ENCODE measurements around the gene PCDHA8.
"Not testable (repeated sequence)": the region's sequence is repeated elsewhere in the genome, so short reads cannot be mapped to it uniquely, and the experiment has no call there.

Gene PCDHA8

DNA sequence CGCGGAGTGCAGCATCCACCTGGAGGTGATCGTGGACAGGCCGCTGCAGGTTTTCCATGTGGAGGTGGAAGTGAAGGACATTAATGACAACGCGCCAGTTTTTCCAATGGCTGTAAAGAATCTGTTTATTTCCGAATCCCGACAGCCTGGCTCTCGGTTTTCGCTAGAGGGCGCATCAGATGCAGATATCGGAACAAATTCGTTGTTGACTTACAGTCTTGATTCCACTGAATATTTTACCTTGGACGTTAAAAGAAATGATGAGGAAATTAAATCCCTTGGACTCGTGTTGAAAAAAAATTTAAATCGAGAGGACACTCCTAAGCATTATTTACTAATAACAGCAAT lies 39.5 kb upstream of the PCDHA8 start:
- TF ChIP-seq ISL1 (CRISPR knock-in tag; IDR thresholded peaks at IDR 0.05): no peak
- TF ChIP-seq ZFP30 (CRISPR knock-in tag; IDR thresholded peaks at IDR 0.05): no peak
- no peak for TF ChIP-seq ZNF70 (CRISPR knock-in tag; IDR thresholded peaks at IDR 0.05)
- no peak for TF ChIP-seq TSHZ2 (CRISPR knock-in tag; IDR thresholded peaks at IDR 0.05)
- TF ChIP-seq ZFP3 (CRISPR knock-in tag; IDR thresholded peaks at IDR 0.05): no peak
- no peak for TF ChIP-seq CSDC2 (CRISPR knock-in tag; IDR thresholded peaks at IDR 0.05)
- no peak for TF ChIP-seq ESRRG (CRISPR knock-in tag; IDR thresholded peaks at IDR 0.05)
- no peak for TF ChIP-seq TCF4 (CRISPR knock-in tag; IDR thresholded peaks at IDR 0.05; ENCODE audit: borderline replicate concordance)
- no peak for TF ChIP-seq PPARA (CRISPR knock-in tag; IDR thresholded peaks at IDR 0.05; ENCODE audit: borderline replicate concordance)
- ATAC-seq: no peak

DNA sequence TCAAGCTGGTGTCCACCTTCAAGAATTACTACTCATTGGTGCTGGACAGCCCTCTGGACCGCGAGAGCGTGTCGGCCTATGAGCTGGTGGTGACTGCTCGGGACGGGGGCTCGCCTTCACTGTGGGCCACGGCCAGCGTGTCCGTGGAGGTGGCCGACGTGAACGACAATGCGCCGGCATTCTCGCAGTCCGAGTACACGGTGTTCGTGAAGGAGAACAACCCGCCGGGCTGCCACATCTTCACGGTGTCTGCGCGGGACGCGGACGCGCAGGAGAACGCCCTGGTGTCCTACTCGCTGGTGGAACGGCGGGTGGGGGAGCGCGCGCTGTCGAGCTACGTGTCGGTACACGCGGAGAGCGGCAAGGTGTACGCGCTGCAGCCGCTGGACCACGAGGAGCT lies 38.6 kb upstream of the PCDHA8 start:
- ATAC-seq: not testable (repeated sequence)

DNA sequence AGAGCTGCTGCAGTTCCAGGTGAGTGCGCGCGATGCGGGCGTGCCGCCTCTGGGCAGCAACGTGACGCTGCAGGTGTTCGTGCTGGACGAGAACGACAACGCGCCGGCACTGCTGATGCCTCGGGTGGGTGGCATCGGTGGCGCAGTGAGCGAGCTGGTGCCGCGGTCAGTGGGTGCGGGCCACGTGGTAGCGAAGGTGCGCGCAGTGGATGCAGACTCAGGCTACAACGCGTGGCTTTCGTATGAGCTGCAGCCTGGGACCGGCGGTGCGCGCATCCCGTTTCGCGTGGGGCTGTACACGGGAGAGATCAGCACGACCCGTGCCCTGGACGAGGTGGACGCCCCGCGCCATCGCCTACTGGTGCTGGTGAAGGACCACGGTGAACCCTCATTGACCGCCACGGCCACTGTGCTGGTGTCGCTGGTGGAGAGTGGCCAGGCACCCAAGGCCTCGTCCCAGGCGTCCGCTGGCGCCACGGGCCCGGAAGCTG lies 38.2 kb upstream of the PCDHA8 start:
- TF ChIP-seq ZNF8 (CRISPR knock-in tag; IDR thresholded peaks at IDR 0.05): no peak
- TF ChIP-seq ZC3H10 (CRISPR knock-in tag; IDR thresholded peaks at IDR 0.05): no peak
- TF ChIP-seq PPARA (CRISPR knock-in tag; IDR thresholded peaks at IDR 0.05; ENCODE audit: borderline replicate concordance): no peak
- TF ChIP-seq BACH2 (CRISPR knock-in tag; IDR thresholded peaks at IDR 0.05; ENCODE audit: borderline replicate concordance): no peak
- TF ChIP-seq, protein P1, sequence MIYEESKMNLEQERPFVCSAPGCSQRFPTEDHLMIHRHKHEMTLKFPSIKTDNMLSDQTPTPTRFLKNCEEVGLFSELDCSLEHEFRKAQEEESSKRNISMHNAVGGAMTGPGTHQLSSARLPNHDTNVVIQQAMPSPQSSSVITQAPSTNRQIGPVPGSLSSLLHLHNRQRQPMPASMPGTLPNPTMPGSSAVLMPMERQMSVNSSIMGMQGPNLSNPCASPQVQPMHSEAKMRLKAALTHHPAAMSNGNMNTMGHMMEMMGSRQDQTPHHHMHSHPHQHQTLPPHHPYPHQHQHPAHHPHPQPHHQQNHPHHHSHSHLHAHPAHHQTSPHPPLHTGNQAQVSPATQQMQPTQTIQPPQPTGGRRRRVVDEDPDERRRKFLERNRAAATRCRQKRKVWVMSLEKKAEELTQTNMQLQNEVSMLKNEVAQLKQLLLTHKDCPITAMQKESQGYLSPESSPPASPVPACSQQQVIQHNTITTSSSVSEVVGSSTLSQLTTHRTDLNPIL (CRISPR knock-in tag; IDR thresholded peaks at IDR 0.05; ENCODE audit: low read depth): no peak
- TF ChIP-seq GLIS3 (CRISPR knock-in tag; IDR thresholded peaks at IDR 0.05): no peak
- TF ChIP-seq RARB (CRISPR knock-in tag; IDR thresholded peaks at IDR 0.05): no peak
- TF ChIP-seq TCF4 (CRISPR knock-in tag; IDR thresholded peaks at IDR 0.05; ENCODE audit: borderline replicate concordance): no peak
- no peak for TF ChIP-seq ARNTL (CRISPR knock-in tag; IDR thresholded peaks at IDR 0.05; ENCODE audit: borderline replicate concordance, low read depth)
- TF ChIP-seq ESRRG (CRISPR knock-in tag; IDR thresholded peaks at IDR 0.05): no peak
- TF ChIP-seq ISL1 (CRISPR knock-in tag; IDR thresholded peaks at IDR 0.05): no peak
- TF ChIP-seq PATZ1 (CRISPR knock-in tag; IDR thresholded peaks at IDR 0.05; ENCODE audit: borderline replicate concordance): no peak
- no peak for TF ChIP-seq OSR1 (CRISPR knock-in tag; IDR thresholded peaks at IDR 0.05)
- ATAC-seq: no peak

- ATAC-seq: peak; percentile 98
- no peak for TF ChIP-seq GLIS3 (CRISPR knock-in tag; IDR thresholded peaks at IDR 0.05)
- no peak for TF ChIP-seq ZNF70 (CRISPR knock-in tag; IDR thresholded peaks at IDR 0.05)
- no peak for TF ChIP-seq TCF4 (CRISPR knock-in tag; IDR thresholded peaks at IDR 0.05; ENCODE audit: borderline replicate concordance)
- TF ChIP-seq OSR1 (CRISPR knock-in tag; IDR thresholded peaks at IDR 0.05): no peak
- TF ChIP-seq CSDC2 (CRISPR knock-in tag; IDR thresholded peaks at IDR 0.05): no peak
- no peak for TF ChIP-seq ZNF565 (CRISPR knock-in tag; conservative IDR thresholded peaks at IDR 0.05; ENCODE audit: low read depth)
- no peak for TF ChIP-seq ISL1 (CRISPR knock-in tag; IDR thresholded peaks at IDR 0.05)
- TF ChIP-seq ZFP3 (CRISPR knock-in tag; IDR thresholded peaks at IDR 0.05): no peak
- TF ChIP-seq, protein P2, sequence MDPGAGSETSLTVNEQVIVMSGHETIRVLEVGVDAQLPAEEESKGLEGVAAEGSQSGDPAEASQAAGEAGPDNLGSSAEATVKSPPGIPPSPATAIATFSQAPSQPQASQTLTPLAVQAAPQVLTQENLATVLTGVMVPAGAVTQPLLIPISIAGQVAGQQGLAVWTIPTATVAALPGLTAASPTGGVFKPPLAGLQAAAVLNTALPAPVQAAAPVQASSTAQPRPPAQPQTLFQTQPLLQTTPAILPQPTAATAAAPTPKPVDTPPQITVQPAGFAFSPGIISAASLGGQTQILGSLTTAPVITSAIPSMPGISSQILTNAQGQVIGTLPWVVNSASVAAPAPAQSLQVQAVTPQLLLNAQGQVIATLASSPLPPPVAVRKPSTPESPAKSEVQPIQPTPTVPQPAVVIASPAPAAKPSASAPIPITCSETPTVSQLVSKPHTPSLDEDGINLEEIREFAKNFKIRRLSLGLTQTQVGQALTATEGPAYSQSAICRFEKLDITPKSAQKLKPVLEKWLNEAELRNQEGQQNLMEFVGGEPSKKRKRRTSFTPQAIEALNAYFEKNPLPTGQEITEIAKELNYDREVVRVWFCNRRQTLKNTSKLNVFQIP (CRISPR knock-in tag; IDR thresholded peaks at IDR 0.05; ENCODE audit: borderline replicate concordance, low read depth): no peak
- TF ChIP-seq ZNF8 (CRISPR knock-in tag; IDR thresholded peaks at IDR 0.05): no peak
- TF ChIP-seq CSRNP3 (CRISPR knock-in tag; IDR thresholded peaks at IDR 0.05): no peak
- TF ChIP-seq RARB (CRISPR knock-in tag; IDR thresholded peaks at IDR 0.05): no peak
- no peak for TF ChIP-seq TSHZ2 (CRISPR knock-in tag; IDR thresholded peaks at IDR 0.05)
- TF ChIP-seq SNAI2 (CRISPR knock-in tag; IDR thresholded peaks at IDR 0.05): no peak
- no peak for TF ChIP-seq ESRRG (CRISPR knock-in tag; IDR thresholded peaks at IDR 0.05)
- no peak for TF ChIP-seq ZFP30 (CRISPR knock-in tag; IDR thresholded peaks at IDR 0.05)
Observed at GRCh38 chr5:140806834-140807775, 33.9 kb upstream of the PCDHA8 start, which contains the start of gene PCDHA4. TSS of gene PCDHA4 (plus strand) at chr5:140807068.

All from SK-N-SH treated with all-trans-retinoic acid at 6 μM for 48 hours (cell line).